GM12872 (cell line): ENCODE data around the gene TOM1.

ENCODE experiments used
- TF ChIP-seq, protein P1 (sequence below): IDR thresholded peaks from 3 replicates; pipeline ENCODE4 v1.5.1; 2011; ENCODE audit warnings: low read depth, mild to moderate bottlenecking, low read length, moderate library complexity; ENCODE audit not compliant: insufficient read depth

Gene TOM1

GRCh38 chr22:35318346-35319215 lies 18.9 kb downstream of the TOM1 start:
- TF ChIP-seq, protein P1, sequence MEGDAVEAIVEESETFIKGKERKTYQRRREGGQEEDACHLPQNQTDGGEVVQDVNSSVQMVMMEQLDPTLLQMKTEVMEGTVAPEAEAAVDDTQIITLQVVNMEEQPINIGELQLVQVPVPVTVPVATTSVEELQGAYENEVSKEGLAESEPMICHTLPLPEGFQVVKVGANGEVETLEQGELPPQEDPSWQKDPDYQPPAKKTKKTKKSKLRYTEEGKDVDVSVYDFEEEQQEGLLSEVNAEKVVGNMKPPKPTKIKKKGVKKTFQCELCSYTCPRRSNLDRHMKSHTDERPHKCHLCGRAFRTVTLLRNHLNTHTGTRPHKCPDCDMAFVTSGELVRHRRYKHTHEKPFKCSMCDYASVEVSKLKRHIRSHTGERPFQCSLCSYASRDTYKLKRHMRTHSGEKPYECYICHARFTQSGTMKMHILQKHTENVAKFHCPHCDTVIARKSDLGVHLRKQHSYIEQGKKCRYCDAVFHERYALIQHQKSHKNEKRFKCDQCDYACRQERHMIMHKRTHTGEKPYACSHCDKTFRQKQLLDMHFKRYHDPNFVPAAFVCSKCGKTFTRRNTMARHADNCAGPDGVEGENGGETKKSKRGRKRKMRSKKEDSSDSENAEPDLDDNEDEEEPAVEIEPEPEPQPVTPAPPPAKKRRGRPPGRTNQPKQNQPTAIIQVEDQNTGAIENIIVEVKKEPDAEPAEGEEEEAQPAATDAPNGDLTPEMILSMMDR = no peak

GRCh38 chr22:35319244-35319985 lies 19.7 kb downstream of the TOM1 start:
- TF ChIP-seq, protein P1 = no peak

DNA sequence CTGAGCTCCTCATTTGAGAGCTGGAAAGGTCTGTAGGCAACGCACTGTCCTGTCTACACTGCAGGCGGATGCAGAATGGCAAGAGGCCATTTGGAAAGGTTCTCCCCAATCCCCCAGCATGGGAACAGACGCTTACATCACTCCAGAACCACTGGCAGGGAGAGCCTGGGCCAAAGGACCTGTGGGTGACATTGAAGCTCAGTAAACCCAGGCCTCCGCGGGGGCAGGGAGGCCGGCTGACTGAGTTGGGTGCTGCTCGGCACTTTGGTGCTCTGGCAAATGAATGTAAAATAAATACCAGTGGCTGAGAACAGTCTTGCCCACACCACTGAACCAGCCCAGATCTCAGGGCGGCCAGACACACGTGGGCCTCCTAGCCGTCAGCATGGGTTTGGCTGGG lies 22.4 kb downstream of the TOM1 start:
- TF ChIP-seq, protein P1 = no peak

- TF ChIP-seq, protein P1 = no peak
These were observed 23.2 kb downstream of the TOM1 start for GRCh38 chr22:35322893-35323292.

DNA sequence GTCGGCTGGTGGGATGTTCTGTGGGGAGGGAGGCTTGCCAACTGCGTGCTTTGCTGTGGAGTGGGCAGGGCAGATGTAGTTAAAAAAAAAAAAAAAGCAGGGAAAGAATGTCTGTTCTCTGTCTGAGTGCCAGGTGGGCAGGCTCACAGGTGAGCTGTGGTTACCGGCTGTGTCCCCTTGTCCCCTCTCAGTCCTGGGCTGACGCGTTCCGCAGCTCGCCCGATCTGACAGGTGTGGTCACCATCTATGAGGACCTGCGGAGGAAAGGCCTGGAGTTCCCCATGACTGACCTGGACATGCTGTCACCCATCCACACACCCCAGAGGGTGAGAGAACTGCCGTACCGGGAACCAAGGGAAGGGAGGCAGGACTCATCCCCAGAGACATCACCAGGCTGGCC lies 23.6 kb downstream of the TOM1 start:
- TF ChIP-seq, protein P1 = no peak

DNA sequence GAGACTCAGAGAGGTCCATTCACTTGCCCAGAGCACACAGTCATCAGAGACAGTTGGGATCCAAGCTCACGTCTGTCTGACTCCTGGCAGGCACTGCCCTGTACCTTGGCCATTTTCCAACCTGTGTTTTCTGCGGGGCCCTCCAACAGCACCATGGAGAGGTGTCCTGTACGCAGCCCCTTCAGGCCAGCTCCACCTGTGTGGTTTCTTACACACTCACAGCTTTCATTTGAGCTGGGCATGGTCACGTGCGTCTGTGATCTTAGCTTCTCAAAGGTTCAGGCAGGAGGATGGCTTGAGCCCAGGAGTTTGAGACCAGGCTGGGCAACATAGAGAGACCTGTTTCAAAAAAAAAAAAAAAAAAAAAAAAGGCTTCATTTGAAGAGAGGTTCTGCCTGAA lies 24.4 kb downstream of the TOM1 start:
- TF ChIP-seq, protein P1 = no peak

- TF ChIP-seq, protein P1 = no peak
These were observed 25.1 kb downstream of the TOM1 start for GRCh38 chr22:35324762-35325161.
